ENCODE measurements around the gene ITGB6. TPM values are rescaled to one million over a fixed set of nuclear protein-coding genes. Genes with fewer than 3 reads are reported as not detected.
A peak's percentile ranks its signal among the peaks of the same experiment; 100 is the strongest.

Gene ITGB6
- total and polyA plus RNA-seq, 2 experiments from 2014 or later: 20.3 to 41.1 TPM

GRCh38 chr2:160208655-160209515 lies 8.8 kb upstream of the ITGB6 start:
- H3K27me3 ChIP-seq: no peaks in the 10 kb centered on the region
- WGBS (ENCODE audit: low lambda C conversion rate, missing lambda C conversion rate): 79% methylated on average over 11 of the region's 11 CpGs
- no peak for DNase-seq (ENCODE audit: low spot score)
- TF ChIP-seq EZH2 (IDR thresholded peaks at IDR 0.05; ENCODE audit: borderline replicate concordance) (no peak), EZH2phosphoT487 (IDR thresholded peaks at IDR 0.05; ENCODE audit: low read depth, severe bottlenecking, unreplicated experiment) (no peak), CTCF (IDR thresholded peaks at IDR 0.05; ENCODE audit: poor library complexity) (no peak)
- H2AFZ ChIP-seq: peak overlapping the region; percentile 31
- no peaks in the 10 kb centered on the region for H3K9me2 ChIP-seq (replicated peaks; ENCODE audit: insufficient read depth)
- H3K27ac ChIP-seq: peak overlapping the region; percentile 89
- peaks cover 25% of the 10 kb centered on the region for H3K4me1 ChIP-seq (ENCODE audit: insufficient read depth)
- H3K36me3 ChIP-seq (replicated peaks; ENCODE audit: insufficient read depth, low read depth): no peaks in the 10 kb centered on the region
- H3K79me2 ChIP-seq: no peaks in the 10 kb centered on the region
- H3K4me2 ChIP-seq: no peak overlapping the region
- no peak overlapping the region for H3K4me3 ChIP-seq
- no peaks in the 10 kb centered on the region for H4K20me1 ChIP-seq (ENCODE audit: insufficient read depth, poor library complexity, severe bottlenecking)
- H3K9me3 ChIP-seq (ENCODE audit: low read depth): no peaks in the 10 kb centered on the region

GRCh38 chr2:160207804-160208654 lies 8.0 kb upstream of the ITGB6 start:
- peak overlapping the region; percentile 31 for H2AFZ ChIP-seq
- H4K20me1 ChIP-seq (ENCODE audit: insufficient read depth, poor library complexity, severe bottlenecking): no peaks in the 10 kb centered on the region
- peaks cover 25% of the 10 kb centered on the region for H3K4me1 ChIP-seq (ENCODE audit: insufficient read depth)
- H3K9me2 ChIP-seq (replicated peaks; ENCODE audit: insufficient read depth): no peaks in the 10 kb centered on the region
- WGBS (ENCODE audit: low lambda C conversion rate, missing lambda C conversion rate): 57% methylated on average over 12 of the region's 12 CpGs
- peak; percentile 80 for DNase-seq (ENCODE audit: low spot score)
- no peaks in the 10 kb centered on the region for H3K36me3 ChIP-seq (replicated peaks; ENCODE audit: insufficient read depth, low read depth)
- peak overlapping the region; percentile 89 for H3K27ac ChIP-seq
- no peak overlapping the region for H3K4me3 ChIP-seq
- H3K79me2 ChIP-seq: no peaks in the 10 kb centered on the region
- H3K4me2 ChIP-seq: no peak overlapping the region
- H3K9me3 ChIP-seq (ENCODE audit: low read depth): no peaks in the 10 kb centered on the region
- H3K27me3 ChIP-seq: no peaks in the 10 kb centered on the region
- TF ChIP-seq EZH2phosphoT487 (IDR thresholded peaks at IDR 0.05; ENCODE audit: low read depth, severe bottlenecking, unreplicated experiment) (no peak), CTCF (IDR thresholded peaks at IDR 0.05; ENCODE audit: poor library complexity) (no peak), EZH2 (IDR thresholded peaks at IDR 0.05; ENCODE audit: borderline replicate concordance) (no peak)

- no peaks in the 10 kb centered on the region for H4K20me1 ChIP-seq (ENCODE audit: insufficient read depth, poor library complexity, severe bottlenecking)
- no peaks in the 10 kb centered on the region for H3K79me2 ChIP-seq
- 80% methylated on average over 4 of the region's 4 CpGs for WGBS (ENCODE audit: low lambda C conversion rate, missing lambda C conversion rate)
- H3K27me3 ChIP-seq: no peaks in the 10 kb centered on the region
- no peaks in the 10 kb centered on the region for H3K9me3 ChIP-seq (ENCODE audit: low read depth)
- H3K36me3 ChIP-seq (replicated peaks; ENCODE audit: insufficient read depth, low read depth): no peaks in the 10 kb centered on the region
- no peak overlapping the region for H3K4me2 ChIP-seq
- no peaks in the 10 kb centered on the region for H3K9me2 ChIP-seq (replicated peaks; ENCODE audit: insufficient read depth)
- H3K4me1 ChIP-seq (ENCODE audit: insufficient read depth): peaks cover 25% of the 10 kb centered on the region
- DNase-seq (ENCODE audit: low spot score): no peak
- H3K4me3 ChIP-seq: no peak overlapping the region
- H3K27ac ChIP-seq: peak overlapping the region; percentile 89
- TF ChIP-seq EZH2 (IDR thresholded peaks at IDR 0.05; ENCODE audit: borderline replicate concordance): no peak
- TF ChIP-seq CTCF (IDR thresholded peaks at IDR 0.05; ENCODE audit: poor library complexity): no peak
- no peak for TF ChIP-seq EZH2phosphoT487 (IDR thresholded peaks at IDR 0.05; ENCODE audit: low read depth, severe bottlenecking, unreplicated experiment)
- no peak overlapping the region for H2AFZ ChIP-seq
These were observed 7.2 kb upstream of the ITGB6 start for GRCh38 chr2:160207271-160207670.
